Uterus (tissue), 2 donors: ENCODE measurements around the gene MATN3.

Experiments used
- POLR2A ChIP-seq, 2 donors: fragments of 450-650 bp; IDR thresholded peaks; one replicate each; pipeline ENCODE4 v1.6.1; 2016; ENCODE audit warnings: antibody characterized with exemption in 2 of 2, mild to moderate bottlenecking in 1 of 2, moderate library complexity in 1 of 2
- TF ChIP-seq, protein P1 (sequence below), 4 experiments: fragments of 200-600 bp in 2 of 4; fragments of 450-650 bp in 2 of 4; sonication (generic) in 2 of 4; IDR thresholded peaks; one replicate each; pipeline ENCODE4 v1.5.1; 2016 to 2019; ENCODE audit warnings: antibody characterized with exemption in 4 of 4, mild to moderate bottlenecking in 2 of 4, moderate library complexity in 1 of 4

DNA sequence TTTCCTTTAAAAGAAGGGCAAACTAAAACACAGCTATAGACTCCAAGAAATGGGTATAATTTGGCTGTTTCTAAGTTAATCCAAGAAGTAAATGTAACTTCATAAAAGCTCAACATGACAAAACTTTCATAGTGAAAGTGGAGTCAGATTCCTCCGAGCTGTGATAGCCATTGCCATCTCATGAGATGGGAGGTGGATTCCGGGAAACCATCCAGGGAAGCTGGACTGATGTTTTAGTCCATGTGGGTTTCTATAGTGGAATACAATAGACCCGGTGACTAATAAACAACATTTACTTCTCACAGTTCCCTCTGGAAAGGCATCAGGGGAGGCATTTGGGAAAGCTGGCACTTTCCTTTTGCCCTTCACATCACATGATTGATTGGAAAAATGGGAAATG, 49.0 kb upstream of the MATN3 start:
- TF ChIP-seq POLR2A (IDR thresholded peaks at IDR 0.05) = no peak
- TF ChIP-seq, protein P1, sequence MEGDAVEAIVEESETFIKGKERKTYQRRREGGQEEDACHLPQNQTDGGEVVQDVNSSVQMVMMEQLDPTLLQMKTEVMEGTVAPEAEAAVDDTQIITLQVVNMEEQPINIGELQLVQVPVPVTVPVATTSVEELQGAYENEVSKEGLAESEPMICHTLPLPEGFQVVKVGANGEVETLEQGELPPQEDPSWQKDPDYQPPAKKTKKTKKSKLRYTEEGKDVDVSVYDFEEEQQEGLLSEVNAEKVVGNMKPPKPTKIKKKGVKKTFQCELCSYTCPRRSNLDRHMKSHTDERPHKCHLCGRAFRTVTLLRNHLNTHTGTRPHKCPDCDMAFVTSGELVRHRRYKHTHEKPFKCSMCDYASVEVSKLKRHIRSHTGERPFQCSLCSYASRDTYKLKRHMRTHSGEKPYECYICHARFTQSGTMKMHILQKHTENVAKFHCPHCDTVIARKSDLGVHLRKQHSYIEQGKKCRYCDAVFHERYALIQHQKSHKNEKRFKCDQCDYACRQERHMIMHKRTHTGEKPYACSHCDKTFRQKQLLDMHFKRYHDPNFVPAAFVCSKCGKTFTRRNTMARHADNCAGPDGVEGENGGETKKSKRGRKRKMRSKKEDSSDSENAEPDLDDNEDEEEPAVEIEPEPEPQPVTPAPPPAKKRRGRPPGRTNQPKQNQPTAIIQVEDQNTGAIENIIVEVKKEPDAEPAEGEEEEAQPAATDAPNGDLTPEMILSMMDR (IDR thresholded peaks at IDR 0.05) = no peak
